HEK293 (cell line): ENCODE data around the gene PALB2.

Source experiments
- BCL11B ChIP-seq: fragments of 450-650 bp; formaldehyde crosslinking; IDR thresholded peaks from 2 replicates; pipeline ENCODE4 v1.5.1; 2016; ENCODE audit warnings: low read depth, missing biosample characterization, missing genetic modification characterization
- ELK4 ChIP-seq: IDR thresholded peaks from 2 replicates; pipeline ENCODE4 v1.6.1; 2011; ENCODE audit warnings: mild to moderate bottlenecking, low read depth, low read length, borderline replicate concordance
- GLIS1 ChIP-seq: fragments of 450-650 bp; formaldehyde crosslinking; IDR thresholded peaks from 2 replicates; pipeline ENCODE4 v1.5.1; 2016; ENCODE audit warnings: missing biosample characterization, missing genetic modification characterization
- HOXA7 ChIP-seq: sonication (generic); formaldehyde crosslinking; IDR thresholded peaks from 2 replicates; pipeline ENCODE4 v1.8.1; 2022; ENCODE audit warnings: missing genetic modification reagents, borderline replicate concordance
- KLF1 ChIP-seq: fragments of 450-650 bp; formaldehyde crosslinking; IDR thresholded peaks from 2 replicates; pipeline ENCODE4 v1.5.1; 2016; ENCODE audit warnings: missing biosample characterization, missing genetic modification characterization
- KLF9 ChIP-seq: fragments of 450-650 bp; formaldehyde crosslinking; IDR thresholded peaks from 2 replicates; pipeline ENCODE4 v1.5.1; 2016; ENCODE audit warnings: missing biosample characterization, missing genetic modification characterization, low read depth
- MEIS1 ChIP-seq: sonication (generic); formaldehyde crosslinking; IDR thresholded peaks from 2 replicates; pipeline ENCODE4 v1.8.1; 2022; ENCODE audit warnings: missing genetic modification reagents, mild to moderate bottlenecking, borderline replicate concordance
- PBX3 ChIP-seq: sonication (generic); formaldehyde crosslinking; IDR thresholded peaks from 2 replicates; pipeline ENCODE4 v1.8.1; 2022; ENCODE audit warnings: mild to moderate bottlenecking, moderate library complexity, missing genetic modification reagents
- SP2 ChIP-seq: fragments of 450-650 bp; formaldehyde crosslinking; IDR thresholded peaks from 2 replicates; pipeline ENCODE4 v1.5.1; 2016; ENCODE audit warnings: missing biosample characterization, missing genetic modification characterization
- SP3 ChIP-seq: fragments of 450-650 bp; formaldehyde crosslinking; IDR thresholded peaks from 2 replicates; pipeline ENCODE4 v1.5.1; 2016; ENCODE audit warnings: missing biosample characterization, missing genetic modification characterization
- YY1 ChIP-seq: fragments of 450-650 bp; formaldehyde crosslinking; IDR thresholded peaks from 2 replicates; pipeline ENCODE4 v1.5.1; 2018; ENCODE audit warnings: missing biosample characterization, missing genetic modification characterization
- ZBTB7A ChIP-seq: fragments of 450-650 bp; formaldehyde crosslinking; IDR thresholded peaks from 2 replicates; pipeline ENCODE4 v1.5.1; 2016; ENCODE audit warnings: low read depth, missing biosample characterization, missing genetic modification characterization
- ZFHX2 ChIP-seq: fragments of 450-650 bp; formaldehyde crosslinking; conservative IDR thresholded peaks from 2 replicates; pipeline ENCODE4 v1.5.1; 2016; ENCODE audit warnings: missing biosample characterization, missing genetic modification characterization
- ZNF112 ChIP-seq: fragments of 450-650 bp; formaldehyde crosslinking; IDR thresholded peaks from 2 replicates; pipeline ENCODE4 v1.5.0; 2017; ENCODE audit warnings: missing biosample characterization, missing genetic modification characterization
- ZNF121 ChIP-seq: fragments of 450-650 bp; formaldehyde crosslinking; IDR thresholded peaks from 2 replicates; pipeline ENCODE4 v1.5.1; 2016; ENCODE audit warnings: missing biosample characterization, missing genetic modification characterization
- ZNF138 ChIP-seq: fragments of 450-650 bp; formaldehyde crosslinking; IDR thresholded peaks from 2 replicates; pipeline ENCODE4 v1.5.1; 2016; ENCODE audit warnings: missing biosample characterization, missing genetic modification characterization, borderline replicate concordance
- ZNF148 ChIP-seq: fragments of 450-650 bp; formaldehyde crosslinking; IDR thresholded peaks from 2 replicates; pipeline ENCODE4 v1.5.0; 2017; ENCODE audit warnings: missing biosample characterization, missing genetic modification characterization, borderline replicate concordance
- ZNF16 ChIP-seq: fragments of 450-650 bp; formaldehyde crosslinking; IDR thresholded peaks from 2 replicates; pipeline ENCODE4 v1.5.1; 2016; ENCODE audit warnings: low read depth, missing biosample characterization, missing genetic modification characterization
- ZNF354C ChIP-seq: fragments of 450-650 bp; formaldehyde crosslinking; IDR thresholded peaks from 2 replicates; pipeline ENCODE4 v1.5.1; 2016; ENCODE audit warnings: missing biosample characterization, missing genetic modification characterization, low read depth, borderline replicate concordance
- ZNF394 ChIP-seq: fragments of 450-650 bp; formaldehyde crosslinking; IDR thresholded peaks from 2 replicates; pipeline ENCODE4 v1.5.1; 2016; ENCODE audit warnings: missing biosample characterization, missing genetic modification characterization, mild to moderate bottlenecking, moderate library complexity, borderline replicate concordance
- ZNF433 ChIP-seq: fragments of 450-650 bp; formaldehyde crosslinking; IDR thresholded peaks from 2 replicates; pipeline ENCODE4 v1.5.1; 2016; ENCODE audit warnings: missing biosample characterization, missing genetic modification characterization, low read depth
- ZNF513 ChIP-seq: fragments of 450-650 bp; IDR thresholded peaks from 2 replicates; pipeline ENCODE4 v1.5.1; 2018; ENCODE audit warnings: missing biosample characterization, missing genetic modification characterization
- ZNF555 ChIP-seq: fragments of 450-650 bp; formaldehyde crosslinking; conservative IDR thresholded peaks from 2 replicates; pipeline ENCODE4 v1.5.1; 2017; ENCODE audit warnings: missing biosample characterization, mild to moderate bottlenecking, missing genetic modification characterization, inconsistent platforms
- ZNF585B ChIP-seq: fragments of 450-650 bp; formaldehyde crosslinking; IDR thresholded peaks from 2 replicates; pipeline ENCODE4 v1.5.1; 2016; ENCODE audit warnings: missing biosample characterization, missing genetic modification characterization
- ZNF645 ChIP-seq: fragments of 450-650 bp; formaldehyde crosslinking; IDR thresholded peaks from 2 replicates; pipeline ENCODE4; 2016; ENCODE audit warnings: missing biosample characterization, missing genetic modification characterization
- ZNF658 ChIP-seq: fragments of 450-650 bp; formaldehyde crosslinking; IDR thresholded peaks from 2 replicates; pipeline ENCODE4; 2016; ENCODE audit warnings: missing biosample characterization, missing genetic modification characterization
- ZNF692 ChIP-seq: fragments of 450-650 bp; formaldehyde crosslinking; IDR thresholded peaks from 2 replicates; pipeline ENCODE4 v1.5.1; 2016; ENCODE audit warnings: missing biosample characterization, missing genetic modification characterization
- ZNF776 ChIP-seq: fragments of 450-650 bp; formaldehyde crosslinking; IDR thresholded peaks from 2 replicates; pipeline ENCODE4 v1.5.0; 2017; ENCODE audit warnings: missing biosample characterization, missing genetic modification characterization, borderline replicate concordance
- ZNF830 ChIP-seq: fragments of 450-650 bp; IDR thresholded peaks from 2 replicates; pipeline ENCODE4 v1.5.0; 2018; ENCODE audit warnings: missing biosample characterization, missing genetic modification characterization, low read depth, mild to moderate bottlenecking, moderate library complexity
- ZNF837 ChIP-seq: fragments of 450-650 bp; formaldehyde crosslinking; IDR thresholded peaks from 2 replicates; pipeline ENCODE4 v1.5.1; 2016; ENCODE audit warnings: missing biosample characterization, missing genetic modification characterization
- ZSCAN30 ChIP-seq: fragments of 450-650 bp; IDR thresholded peaks from 2 replicates; pipeline ENCODE4 v1.5.1; 2018; ENCODE audit warnings: missing biosample characterization, mild to moderate bottlenecking, missing genetic modification characterization, moderate library complexity

Gene PALB2

GRCh38 chr16:23678430-23679273 is 37.5 kb upstream of the PALB2 start, which contains the start of gene PLK1 (continued):
- TF ChIP-seq ZNF645 (tag by site-specific recombination) (no peak), ZNF830 (tag by site-specific recombination) (no peak), ZBTB7A (tag by site-specific recombination) (no peak), ZNF16 (tag by site-specific recombination) (no peak), KLF1 (tag by site-specific recombination) (peak; percentile 58), ZNF354C (no peak), YY1 (tag by site-specific recombination) (no peak), MEIS1 (CRISPR knock-in tag) (no peak; the same call in 1 of the 2 replicates), ZNF394 (tag by site-specific recombination) (peak; percentile 85), ZNF513 (tag by site-specific recombination) (peak; percentile 55; the same call in 1 of the 2 replicates), HOXA7 (no peak), ZNF692 (tag by site-specific recombination) (peak; percentile 80; the same call in 1 of the 2 replicates), ZNF658 (tag by site-specific recombination) (no peak), ZSCAN30 (tag by site-specific recombination) (peak; percentile 43), ZNF837 (no peak), ZNF121 (tag by site-specific recombination) (no peak), ZNF555 (tag by site-specific recombination) (no peak), BCL11B (tag by site-specific recombination) (no peak), ZNF776 (tag by site-specific recombination) (no peak), ZNF585B (tag by site-specific recombination) (no peak), SP2 (tag by site-specific recombination) (peak; percentile 84), ZNF148 (tag by site-specific recombination) (no peak), ZNF433 (tag by site-specific recombination) (no peak), ZNF112 (no peak), ZFHX2 (no peak), ELK4 (no peak), KLF9 (peak; percentile 33; the same call in 1 of the 2 replicates), GLIS1 (tag by site-specific recombination) (no peak), ZNF138 (tag by site-specific recombination) (no peak), SP3 (tag by site-specific recombination) (peak; percentile 80), PBX3 (CRISPR knock-in tag) (peak; percentile 87)
